ENCODE measurements around the gene ZNF224.

- TF ChIP-seq POLR2A (IDR thresholded peaks at IDR 0.05; ENCODE audit: low read depth, low read length): no peak
- TF ChIP-seq POLR2AphosphoS5 (IDR thresholded peaks at IDR 0.05; ENCODE audit: low read depth, low read length): no peak
- no peak for TF ChIP-seq PAX5 (IDR thresholded peaks at IDR 0.05; ENCODE audit: insufficient read depth, low read length, severe bottlenecking)
- no peak for TF ChIP-seq TAF1 (IDR thresholded peaks at IDR 0.05; ENCODE audit: low read depth, low read length)
- TF ChIP-seq SPI1 (IDR thresholded peaks at IDR 0.05; ENCODE audit: low read depth, low read length): no peak
- no peak for TF ChIP-seq POU2F2 (IDR thresholded peaks at IDR 0.05; ENCODE audit: low read depth, low read length)
Observed at GRCh38 chr19:44055870-44056269, 38.3 kb upstream of the ZNF224 start.

All from GM12891 (cell line).